Prostate gland (tissue), 2 donors: ENCODE measurements around the gene DCTN2. TPM values are rescaled to one million over a fixed set of nuclear protein-coding genes. Genes with fewer than 3 reads are reported as not detected.
"Not testable (repeated sequence)": the region's sequence is repeated elsewhere in the genome, so short reads cannot be mapped to it uniquely, and the experiment has no call there.

Source experiments
- DNase-seq: peaks from one replicate; pipeline ENCODE4 v3.0.0-alpha.2; 2019; ENCODE audit warnings: low spot score
- H3K27ac ChIP-seq, 2 donors: fragments of 200-600 bp; sonication (generic); 2 replicates each; pipeline ENCODE4 v1.5.1; 2017 to 2019
- H3K27me3 ChIP-seq: fragments of 200-600 bp; sonication (generic); replicated peaks from 2 replicates; pipeline ENCODE4 v1.5.1; 2019; ENCODE audit not compliant: insufficient read depth
- H3K36me3 ChIP-seq, 2 donors: fragments of 200-600 bp; sonication (generic); 1 replicate in 1 of 2; 2 replicates in 1 of 2; pipeline versions ENCODE4 v1.5.1 to v1.8.1; 2017 to 2019
- H3K4me1 ChIP-seq: fragments of 200-600 bp; sonication (generic); replicated peaks from 2 replicates; pipeline ENCODE4 v1.5.1; 2019
- H3K4me3 ChIP-seq, 2 donors: fragments of 200-600 bp; sonication (generic); 2 replicates each; pipeline ENCODE4 v1.5.1; 2017 to 2019
- H3K9me3 ChIP-seq: fragments of 200-600 bp; sonication (generic); 2 replicates; pipeline ENCODE4 v1.5.1; 2017
- CTCF ChIP-seq, 4 experiments: fragments of 200-600 bp in 2 of 4; fragments of 450-650 bp in 2 of 4; sonication (generic) in 2 of 4; IDR thresholded peaks; 1 replicate in 3 of 4; 2 replicates in 1 of 4; pipeline ENCODE4 v1.5.1; 2016 to 2019; ENCODE audit warnings: antibody characterized with exemption in 4 of 4, mild to moderate bottlenecking in 2 of 4, moderate library complexity in 2 of 4
- POLR2A ChIP-seq: fragments of 450-650 bp; IDR thresholded peaks from one replicate; pipeline ENCODE4 v1.6.1; 2016; ENCODE audit warnings: antibody characterized with exemption, mild to moderate bottlenecking
- POLR2AphosphoS5 ChIP-seq: sonication (generic); formaldehyde crosslinking; IDR thresholded peaks from one replicate; pipeline ENCODE4 v1.6.1; 2017; ENCODE audit warnings: antibody characterized with exemption
- WGBS: methylation state at CpG from one replicate; pipeline ENCODE4 v1.1.5; 2018; 5-methylcytosine and 5-hydroxymethylcytosine counted together
- intact Hi-C: fragments of 100-400 bp; cut with DNase I; formaldehyde crosslinking; loops from one replicate; pipeline ENCODE4 v1.14.2; 2022
- total RNA-seq, 2 donors: library from RNA; depleted of rRNA; stranded (reverse); fragments of >200 nt; gene quantifications; one replicate each; pipeline ENCODE4 v1.1.0, GENCODE V29; 2016

The DCTN2 gene
- total RNA-seq, 2 donors from 2014 or later = 131 to 157 TPM

GRCh38 chr12:57576613-57577160 lies 29.7 kb upstream of the DCTN2 start:
- 66% methylated on average over 9 of the region's 9 CpGs for WGBS

GRCh38 chr12:57575771-57576612 lies 29.0 kb upstream of the DCTN2 start:
- no peak overlapping the region for H3K27ac ChIP-seq

More at GRCh38 chr12:57576613-57577160, 29.7 kb upstream of the DCTN2 start:
- intact Hi-C loops = no loop called here
- Histone ChIP-seq H3K36me3 (no peaks in the 10 kb centered on the region), H3K4me3 (no peak overlapping the region), H3K27ac (no peak overlapping the region), H3K4me1 (no peaks in the 10 kb centered on the region), H3K9me3 (no peaks in the 10 kb centered on the region), H3K27me3 (no peaks in the 10 kb centered on the region)
- DNase-seq = no peak
- no peak for TF ChIP-seq CTCF (IDR thresholded peaks at IDR 0.05)
- no peak for TF ChIP-seq POLR2A
- TF ChIP-seq POLR2AphosphoS5 = no peak

GRCh38 chr12:57574795-57575194 lies 27.8 kb upstream of the DCTN2 start:
- TF ChIP-seq CTCF (IDR thresholded peaks at IDR 0.05) (no peak), POLR2A (no peak), POLR2AphosphoS5 (no peak)
- DNase-seq = no peak
- Histone ChIP-seq H3K9me3 (no peaks in the 10 kb centered on the region), H3K27me3 (no peaks in the 10 kb centered on the region), H3K4me3 (no peak overlapping the region), H3K36me3 (no peaks in the 10 kb centered on the region), H3K4me1 (no peaks in the 10 kb centered on the region), H3K27ac (no peak overlapping the region)
- intact Hi-C loops = no loop called here
- 88% methylated on average over 10 of the region's 10 CpGs for WGBS

More at GRCh38 chr12:57575771-57576612, 29.0 kb upstream of the DCTN2 start:
- intact Hi-C loops = no loop called here
- 83% methylated on average over 12 of the region's 12 CpGs for WGBS
- Histone ChIP-seq H3K27me3 (no peaks in the 10 kb centered on the region), H3K4me3 (no peak overlapping the region), H3K4me1 (no peaks in the 10 kb centered on the region), H3K36me3 (no peaks in the 10 kb centered on the region), H3K9me3 (no peaks in the 10 kb centered on the region)
- no peak for DNase-seq
- TF ChIP-seq POLR2A (no peak), POLR2AphosphoS5 (no peak), CTCF (IDR thresholded peaks at IDR 0.05) (no peak)

- TF ChIP-seq CTCF (IDR thresholded peaks at IDR 0.05) (no peak), POLR2A (no peak), POLR2AphosphoS5 (no peak)
- Histone ChIP-seq H3K36me3 (no peaks in the 10 kb centered on the region), H3K27me3 (no peaks in the 10 kb centered on the region), H3K4me3 (no peak overlapping the region), H3K9me3 (no peaks in the 10 kb centered on the region), H3K4me1 (no peaks in the 10 kb centered on the region), H3K27ac (no peak overlapping the region)
- 84% methylated on average over 12 of the region's 12 CpGs for whole genome bisulfite sequencing
- no peak for DNase-seq
- intact Hi-C loops = no loop called here
Observed at GRCh38 chr12:57571926-57572762, 25.2 kb upstream of the DCTN2 start.

GRCh38 chr12:57570438-57570837 lies 23.4 kb upstream of the DCTN2 start:
- H3K27ac ChIP-seq, H3K27me3 ChIP-seq, H3K9me3 ChIP-seq, DNase-seq, H3K4me3 ChIP-seq, intact Hi-C loops, H3K36me3 ChIP-seq, H3K4me1 ChIP-seq: not testable (repeated sequence)
- WGBS = 88% methylated on average over 13 of the region's 13 CpGs
